Measurements from ENCODE around the gene CUX1. TPM values are rescaled to one million over a fixed set of nuclear protein-coding genes. Genes with fewer than 3 reads are reported as not detected.
"Not testable (repeated sequence)": the region's sequence is repeated elsewhere in the genome, so short reads cannot be mapped to it uniquely, and the experiment has no call there.

The CUX1 gene
- total RNA-seq, 3 donors from 2014 or later, result 85.2 to 167 (median 120) TPM

GRCh38 chr7:101828301-101829020, 11.0 kb downstream of the CUX1 start:
- H3K4me1 ChIP-seq (ENCODE audit: low read depth), result no peaks in the 10 kb centered on the region
- H3K4me3 ChIP-seq, result no peak overlapping the region
- ATAC-seq, result no peak
- no peak for TF ChIP-seq CTCF (IDR thresholded peaks at IDR 0.05)
- intact Hi-C loops (cut with DNase I, micrococcal nuclease), result no loop called here
- no peaks in the 10 kb centered on the region for H3K36me3 ChIP-seq (ENCODE audit: low read depth)
- H3K9me3 ChIP-seq, result no peaks in the 10 kb centered on the region
- DNase-seq, result no peak

- ATAC-seq (no peak), DNase-seq (no peak)
- Histone ChIP-seq H3K9me3 (no peaks in the 10 kb centered on the region), H3K4me1 (ENCODE audit: low read depth) (no peaks in the 10 kb centered on the region), H3K4me3 (no peak overlapping the region), H3K36me3 (ENCODE audit: low read depth) (no peaks in the 10 kb centered on the region)
- intact Hi-C loops (cut with DNase I, micrococcal nuclease), result no loop called here
- TF ChIP-seq CTCF (IDR thresholded peaks at IDR 0.05), result no peak
Observed at GRCh38 chr7:101829374-101829773, 11.9 kb downstream of the CUX1 start.

- Histone ChIP-seq H3K36me3 (ENCODE audit: low read depth) (no peaks in the 10 kb centered on the region), H3K4me3 (no peak overlapping the region), H3K9me3 (no peaks in the 10 kb centered on the region), H3K4me1 (ENCODE audit: low read depth) (no peaks in the 10 kb centered on the region)
- DNase-seq (no peak), ATAC-seq (no peak)
- intact Hi-C loops (cut with DNase I, micrococcal nuclease), result no loop called here
- TF ChIP-seq CTCF (IDR thresholded peaks at IDR 0.05), result no peak
Observed at GRCh38 chr7:101829821-101830220, 12.4 kb downstream of the CUX1 start.

- DNase-seq, result not testable (repeated sequence)
Observed at GRCh38 chr7:101831396-101831795, 14.0 kb downstream of the CUX1 start.

GRCh38 chr7:101832205-101832631, 14.8 kb downstream of the CUX1 start:
- H3K36me3 ChIP-seq (ENCODE audit: low read depth), result no peaks in the 10 kb centered on the region
- no peaks in the 10 kb centered on the region for H3K9me3 ChIP-seq
- DNase-seq (no peak), ATAC-seq (no peak)
- no peak overlapping the region for H3K4me3 ChIP-seq
- intact Hi-C loops (cut with DNase I, micrococcal nuclease), result no loop called here
- TF ChIP-seq CTCF (IDR thresholded peaks at IDR 0.05), result no peak
- H3K4me1 ChIP-seq (ENCODE audit: low read depth), result no peaks in the 10 kb centered on the region

More at GRCh38 chr7:101831396-101831795, 14.0 kb downstream of the CUX1 start:
- H3K4me3 ChIP-seq; H3K36me3 ChIP-seq (ENCODE audit: low read depth); ATAC-seq; H3K9me3 ChIP-seq; H3K4me1 ChIP-seq (ENCODE audit: low read depth); intact Hi-C loops (cut with DNase I, micrococcal nuclease): not testable (repeated sequence)

- TF ChIP-seq CTCF (IDR thresholded peaks at IDR 0.05), result no peak
Observed at GRCh38 chr7:101832685-101833375, 15.4 kb downstream of the CUX1 start.

More at GRCh38 chr7:101832685-101833375, 15.4 kb downstream of the CUX1 start:
- no peak for ATAC-seq
- no peaks in the 10 kb centered on the region for H3K36me3 ChIP-seq (ENCODE audit: low read depth)
- no peaks in the 10 kb centered on the region for H3K9me3 ChIP-seq
- intact Hi-C loops (cut with DNase I, micrococcal nuclease), result no loop called here
- no peaks in the 10 kb centered on the region for H3K4me1 ChIP-seq (ENCODE audit: low read depth)
- DNase-seq, result no peak
- H3K4me3 ChIP-seq, result no peak overlapping the region

All from mucosa of descending colon (tissue), 3 donors.